ENCODE results near the gene ASAP2. TPM values are rescaled to one million over a fixed set of nuclear protein-coding genes. Genes with fewer than 3 reads are reported as not detected.

Gene ASAP2
- total and polyA plus RNA-seq, 9 of the 15 experiments (the other 6 are each of a cell fraction or from before 2014, with no cell fraction given), result 0.06 to 4.3 (median 3.1) TPM

DNA sequence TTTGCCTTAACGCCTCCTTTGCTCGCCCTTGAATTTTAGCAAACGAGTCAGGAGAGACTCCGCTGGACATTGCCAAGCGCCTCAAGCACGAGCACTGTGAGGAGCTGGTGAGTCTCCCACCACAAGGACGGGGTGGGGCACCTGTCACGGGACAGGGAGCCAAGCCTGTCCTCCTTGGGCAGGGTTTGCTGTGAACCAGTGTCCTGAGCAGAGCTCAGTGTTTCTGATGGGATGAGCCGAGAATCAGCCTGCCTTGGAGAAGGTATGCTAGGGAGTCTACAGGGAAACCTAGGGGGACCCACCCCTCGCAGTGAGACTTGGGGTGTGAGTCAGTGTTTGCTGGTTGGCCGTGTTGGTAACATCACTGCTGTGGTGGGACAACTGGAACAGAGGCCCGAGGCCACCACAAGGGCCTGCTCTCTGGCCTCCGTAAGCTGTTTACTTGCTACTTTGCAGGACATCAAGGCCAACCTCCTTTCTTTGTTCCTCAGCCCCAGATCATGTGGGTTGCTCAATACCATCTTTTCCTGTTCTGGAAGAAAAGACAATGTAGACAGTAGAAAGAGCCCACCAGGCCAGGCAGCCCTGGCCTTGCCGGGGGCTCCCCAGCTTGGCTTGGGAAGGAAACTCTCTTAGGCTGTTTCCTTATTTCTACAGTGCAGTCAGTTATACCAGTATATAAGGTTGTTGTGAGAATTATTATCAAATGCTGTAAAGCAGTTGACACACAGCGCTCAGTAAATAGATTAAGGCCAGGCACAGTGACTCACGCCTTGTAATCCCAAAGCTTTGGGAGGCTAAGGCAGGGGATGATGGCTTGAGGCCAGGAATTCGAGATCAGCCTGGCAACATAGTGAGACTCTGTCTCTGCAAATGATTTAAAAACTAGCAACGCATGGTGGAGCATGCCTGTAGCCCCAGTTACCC lies 174.4 kb downstream of the ASAP2 start:
- TF ChIP-seq TEAD4 (IDR thresholded peaks at IDR 0.05; ENCODE audit: low read length) (no peak), TEAD4 (CRISPR knock-in tag; IDR thresholded peaks at IDR 0.05; ENCODE audit: borderline replicate concordance) (no peak), JUND (IDR thresholded peaks at IDR 0.05; ENCODE audit: borderline replicate concordance, low read depth, low read length) (peak; percentile 37; the same call in 1 of the 2 replicates), JUND (tag; IDR thresholded peaks at IDR 0.05; ENCODE audit: borderline replicate concordance, low read depth, low read length) (no peak), JUN (IDR thresholded peaks at IDR 0.05; ENCODE audit: borderline replicate concordance, low read depth, low read length) (peak; percentile 58; the same call in 1 of the 2 replicates), JUN (CRISPR knock-in tag; IDR thresholded peaks at IDR 0.05; ENCODE audit: borderline replicate concordance) (no peak), MECOM (CRISPR knock-in tag; IDR thresholded peaks at IDR 0.05) (no peak), FOSL1 (tag; conservative IDR thresholded peaks at IDR 0.05) (peak; percentile 85), CEBPB (tag; IDR thresholded peaks at IDR 0.05) (peak; percentile 53), CEBPG (CRISPR knock-in tag; IDR thresholded peaks at IDR 0.05) (peak; percentile 38; the same call in 1 of the 2 replicates), CEBPG (tag; conservative IDR thresholded peaks at IDR 0.05 in 1 of 2, IDR thresholded peaks at IDR 0.05 in 1 of 2) (no peak; a peak in 1 of 4 replicates), NFIC (IDR thresholded peaks at IDR 0.05) (peak; percentile 61)
- Histone ChIP-seq H3K9me1 (ENCODE audit: control insufficient read depth, insufficient read depth, low read length) (no peaks in the 10 kb centered on the region), H3K27me3 (ENCODE audit: control insufficient read depth in 2 of 2, insufficient read depth in 2 of 2, low read length in 2 of 2) (peaks cover 0 to 11% of the 10 kb centered on the region in 2 experiments; a peak in 2 of 5 replicates), H3K9ac (ENCODE audit: insufficient read depth in 1 of 2, low read depth in 2 of 2, low read length in 2 of 2) (0 out of 4 replicates have a peak overlapping the region, but pooled peaks of 1 of the 2 experiments have one; percentile 33), H3K79me2 (ENCODE audit: control insufficient read depth, insufficient read depth, low read length) (no peaks in the 10 kb centered on the region), H2AFZ (ENCODE audit: low read depth, low read length) (peak overlapping the region; percentile 10; the same call in 1 of the 2 replicates), H3K27ac (ENCODE audit: extremely low read depth, low read depth, low read length) (no peak overlapping the region), H4K20me1 (replicated peaks; ENCODE audit: control insufficient read depth, insufficient read depth, low read length) (no peaks in the 10 kb centered on the region), H3K4me2 (ENCODE audit: insufficient read depth, low read length) (no peak overlapping the region), H3K9me3 (replicated peaks; ENCODE audit: control insufficient read depth, insufficient read depth, low read depth, low read length) (no peaks in the 10 kb centered on the region), H3K4me3 (no peak overlapping the region), H3K36me3 (ENCODE audit: control insufficient read depth, insufficient read depth, low read length) (no peaks in the 10 kb centered on the region), H3K4me1 (replicated peaks in 1 of 2; ENCODE audit: control insufficient read depth in 2 of 2, insufficient read depth in 2 of 2, low read length in 2 of 2) (peaks cover 4 to 7% of the 10 kb centered on the region in 2 experiments; a peak in 3 of 5 replicates)
- CTCF ChIA-PET (ENCODE audit: low intra/inter-chr PET ratio), result no interaction called here
- DNase-seq (ENCODE audit: extremely low read depth in 1 of 4, low spot score in 3 of 4) (no peak), ATAC-seq (no peak), FAIRE-seq (peak; percentile 75)
- intact Hi-C loops (cut with micrococcal nuclease), result no loop called here
- POLR2A ChIA-PET, result interaction anchor here (0.6 to 1.1 kb wide), 4 partner anchors 12 to 174 kb away, joined by 3 to 4 read pairs (median 4); partner anchors contain the start of gene ADAM17
- in situ Hi-C loops (cut with MboI), result no loop called here
- 60% methylated on average over 18 of the region's 18 CpGs for WGBS (ENCODE audit: insufficient coverage, low coverage, missing lambda C conversion rate)
- no TSS peak for BruUV-seq (replicated peaks)
